ENCODE data around the gene KIF13A.
"Not testable (repeated sequence)": the region's sequence is repeated elsewhere in the genome, so short reads cannot be mapped to it uniquely, and the experiment has no call there.

The KIF13A gene

DNA sequence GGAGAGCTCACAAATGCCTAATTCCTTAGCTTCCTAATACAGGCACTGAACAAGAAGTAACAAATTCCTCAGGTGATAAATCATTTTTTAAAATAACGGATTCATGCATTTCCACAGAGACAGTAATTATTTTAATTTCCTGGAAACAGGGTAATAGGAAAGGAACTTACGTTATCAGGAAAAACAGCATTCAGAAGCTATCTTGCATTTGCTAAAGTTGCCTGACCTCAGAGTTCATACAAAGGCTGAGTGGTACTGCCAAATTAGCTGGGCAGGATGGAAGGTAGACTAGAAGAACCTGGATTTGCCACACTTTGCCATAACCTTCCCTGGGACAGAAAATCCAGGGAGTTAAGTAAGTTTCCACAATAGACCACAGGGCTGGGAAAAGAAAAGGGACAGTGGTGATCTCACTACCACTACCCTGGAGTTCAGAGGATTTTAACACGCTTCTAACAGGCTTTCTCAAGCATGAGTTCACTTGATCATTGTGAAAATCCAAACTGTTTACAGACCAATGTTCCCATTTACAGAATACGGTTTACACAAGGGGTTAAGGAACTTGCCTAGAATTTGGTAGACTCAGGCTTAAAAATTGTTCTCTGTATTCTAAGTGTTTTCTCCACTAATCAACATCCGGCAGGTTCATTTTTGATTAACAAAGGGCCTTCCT, 57.0 kb downstream of the KIF13A start:
- Histone ChIP-seq H3K4me1 (ENCODE audit: insufficient read depth, low read length) (peaks cover 29% of the 10 kb centered on the region), H3K27me3 (ENCODE audit: insufficient read depth, low read length) (no peaks in the 10 kb centered on the region), H3K9me3 (ENCODE audit: low read length) (no peaks in the 10 kb centered on the region), H3K36me3 (ENCODE audit: insufficient read depth, low read length) (no peaks in the 10 kb centered on the region), H3K4me3 (ENCODE audit: low read length) (no peak overlapping the region), H2AFZ (ENCODE audit: low read depth, low read length) (no peak overlapping the region)

DNA sequence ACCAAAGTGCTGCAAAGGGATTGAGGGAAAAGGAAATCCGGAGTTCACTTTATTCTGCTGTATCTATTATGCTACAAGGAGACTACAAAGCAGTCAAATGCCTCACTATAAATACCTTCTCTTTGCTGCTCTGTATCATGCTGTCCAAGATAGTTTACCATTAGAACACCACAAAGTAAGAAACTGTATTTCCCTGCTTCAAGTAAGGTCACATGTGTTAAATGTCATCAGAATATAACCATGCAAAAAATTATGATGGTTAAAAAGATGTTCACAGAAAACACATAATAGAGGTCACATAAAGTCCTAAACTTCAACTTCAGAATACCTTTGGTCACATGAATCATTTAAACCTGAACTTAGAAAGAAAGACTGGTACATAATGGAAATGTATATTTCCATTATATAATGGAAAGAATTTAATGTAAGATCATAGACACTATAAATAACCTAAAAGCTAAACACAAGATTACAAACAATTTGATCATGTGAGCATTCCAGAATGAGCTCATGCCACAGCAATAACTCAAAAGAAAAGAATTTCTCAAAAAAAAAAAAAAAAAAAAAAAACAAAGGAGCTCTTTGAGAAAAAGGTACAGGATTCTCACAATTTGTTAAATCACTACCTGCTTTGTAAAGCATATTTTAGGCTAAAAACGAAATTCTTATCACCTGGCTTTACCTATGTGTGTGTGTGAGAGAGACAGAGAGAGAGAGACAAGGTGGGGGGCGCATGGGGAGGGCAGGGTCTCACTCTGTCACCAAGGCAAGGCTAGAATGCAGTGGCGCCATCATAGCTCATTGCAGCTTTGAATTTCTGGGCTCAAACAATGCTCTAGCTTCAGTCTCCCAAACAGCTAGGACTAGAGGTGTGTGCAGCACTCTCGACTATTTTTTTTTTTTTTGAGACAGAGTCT, 58.7 kb downstream of the KIF13A start:
- Histone ChIP-seq H3K36me3 (ENCODE audit: insufficient read depth, low read length) (no peaks in the 10 kb centered on the region), H3K9me3 (ENCODE audit: low read length) (no peaks in the 10 kb centered on the region), H3K27me3 (ENCODE audit: insufficient read depth, low read length) (no peaks in the 10 kb centered on the region), H2AFZ (ENCODE audit: low read depth, low read length) (no peak overlapping the region), H3K4me3 (ENCODE audit: low read length) (no peak overlapping the region), H3K4me1 (ENCODE audit: insufficient read depth, low read length) (peaks cover 24% of the 10 kb centered on the region)

DNA sequence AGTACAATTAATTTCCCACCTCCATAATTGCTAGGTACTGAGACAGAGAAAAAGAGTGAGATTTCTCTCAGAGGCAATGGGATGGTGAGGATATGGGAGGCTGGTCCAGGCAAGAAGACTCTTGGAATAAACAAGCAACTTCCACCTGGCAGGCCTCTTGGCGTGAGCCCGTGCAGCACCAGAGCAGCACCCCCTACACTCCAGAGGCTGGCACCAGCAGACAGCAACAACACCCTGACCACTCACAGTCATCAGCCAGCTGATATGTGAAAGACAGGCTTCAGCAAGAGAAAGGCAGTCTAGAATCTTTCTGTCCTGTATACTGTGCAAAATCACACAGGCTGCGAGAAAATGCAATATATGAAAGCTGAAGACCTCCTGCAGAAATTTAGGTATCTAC, 59.7 kb downstream of the KIF13A start:
- Histone ChIP-seq H3K9me3 (ENCODE audit: low read length) (no peaks in the 10 kb centered on the region), H3K27me3 (ENCODE audit: insufficient read depth, low read length) (no peaks in the 10 kb centered on the region), H3K4me1 (ENCODE audit: insufficient read depth, low read length) (peaks cover 16% of the 10 kb centered on the region), H3K4me3 (ENCODE audit: low read length) (no peak overlapping the region), H2AFZ (ENCODE audit: low read depth, low read length) (no peak overlapping the region), H3K36me3 (ENCODE audit: insufficient read depth, low read length) (no peaks in the 10 kb centered on the region)

DNA sequence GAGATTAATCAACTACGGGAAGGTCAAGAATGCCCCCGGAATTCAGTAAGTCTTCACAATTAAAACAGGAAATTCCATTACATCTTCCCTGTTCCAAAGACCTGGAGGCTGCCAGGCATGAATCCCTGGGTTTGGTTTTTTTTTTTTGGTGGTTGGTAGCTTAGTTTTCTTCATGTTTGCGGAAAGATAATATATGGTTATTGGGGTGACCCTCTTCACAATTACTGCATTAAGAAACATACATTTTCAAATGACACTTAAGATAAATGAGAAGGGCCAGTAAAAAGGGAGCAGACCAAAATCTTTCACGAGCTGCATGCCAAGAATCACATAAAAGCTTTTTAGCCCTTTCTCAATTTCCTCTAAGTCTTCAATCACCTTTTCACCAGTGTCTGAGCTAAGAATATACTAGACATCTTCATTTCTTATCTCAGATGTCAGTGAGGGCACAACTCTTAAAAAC, 64.0 kb downstream of the KIF13A start:
- Histone ChIP-seq H3K27me3 (ENCODE audit: insufficient read depth, low read length) (no peaks in the 10 kb centered on the region), H3K4me1 (ENCODE audit: insufficient read depth, low read length) (peaks cover 16% of the 10 kb centered on the region), H2AFZ (ENCODE audit: low read depth, low read length) (no peak overlapping the region), H3K9me3 (ENCODE audit: low read length) (no peaks in the 10 kb centered on the region), H3K4me3 (ENCODE audit: low read length) (no peak overlapping the region), H3K36me3 (ENCODE audit: insufficient read depth, low read length) (no peaks in the 10 kb centered on the region)

DNA sequence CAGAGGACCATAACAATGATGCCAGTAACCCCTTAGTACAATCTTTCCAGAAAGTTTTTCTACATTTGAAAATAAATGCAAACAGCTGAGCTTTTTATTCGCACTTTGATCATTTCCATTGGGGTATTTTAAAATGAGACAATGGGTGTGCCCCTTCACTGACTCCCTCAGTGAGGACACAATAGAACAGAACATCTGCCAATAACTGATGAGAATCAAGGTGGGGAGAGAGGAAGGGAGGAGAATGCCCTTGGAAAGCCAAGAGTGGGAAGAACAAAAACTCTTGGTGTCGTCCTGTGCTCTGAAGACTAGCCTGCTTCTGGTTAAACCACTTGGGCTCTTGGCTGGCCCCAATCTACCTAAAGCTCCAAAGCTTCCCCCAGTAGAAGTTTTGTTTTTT, 66.0 kb downstream of the KIF13A start:
- no peaks in the 10 kb centered on the region for H3K27me3 ChIP-seq (ENCODE audit: insufficient read depth, low read length)
- H3K4me1 ChIP-seq (ENCODE audit: insufficient read depth, low read length): peaks cover 16% of the 10 kb centered on the region
- no peak overlapping the region for H2AFZ ChIP-seq (ENCODE audit: low read depth, low read length)
- no peaks in the 10 kb centered on the region for H3K9me3 ChIP-seq (ENCODE audit: low read length)
- H3K36me3 ChIP-seq (ENCODE audit: insufficient read depth, low read length): no peaks in the 10 kb centered on the region
- H3K4me3 ChIP-seq (ENCODE audit: low read length): no peak overlapping the region

DNA sequence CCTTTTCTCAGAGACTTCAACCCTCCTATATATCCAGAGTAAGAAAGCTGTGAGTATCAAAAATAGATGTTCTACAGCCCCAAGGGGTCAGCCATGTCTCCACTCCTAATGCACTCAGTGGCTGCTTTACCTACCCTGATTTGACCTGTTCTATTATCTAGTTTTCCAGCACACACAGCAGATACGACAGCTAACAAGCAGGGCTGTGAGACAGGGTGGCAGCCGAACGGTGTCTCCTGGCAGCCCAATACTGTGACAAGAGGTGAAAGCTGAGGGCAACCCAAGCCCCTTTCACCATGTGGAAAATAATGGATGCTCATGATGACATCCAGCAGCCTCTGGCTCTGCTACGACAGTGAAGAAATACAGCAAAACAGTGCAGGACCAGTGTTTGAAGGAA, 67.9 kb downstream of the KIF13A start:
- Histone ChIP-seq H3K36me3 (ENCODE audit: insufficient read depth, low read length) (no peaks in the 10 kb centered on the region), H3K4me3 (ENCODE audit: low read length) (no peak overlapping the region)

DNA sequence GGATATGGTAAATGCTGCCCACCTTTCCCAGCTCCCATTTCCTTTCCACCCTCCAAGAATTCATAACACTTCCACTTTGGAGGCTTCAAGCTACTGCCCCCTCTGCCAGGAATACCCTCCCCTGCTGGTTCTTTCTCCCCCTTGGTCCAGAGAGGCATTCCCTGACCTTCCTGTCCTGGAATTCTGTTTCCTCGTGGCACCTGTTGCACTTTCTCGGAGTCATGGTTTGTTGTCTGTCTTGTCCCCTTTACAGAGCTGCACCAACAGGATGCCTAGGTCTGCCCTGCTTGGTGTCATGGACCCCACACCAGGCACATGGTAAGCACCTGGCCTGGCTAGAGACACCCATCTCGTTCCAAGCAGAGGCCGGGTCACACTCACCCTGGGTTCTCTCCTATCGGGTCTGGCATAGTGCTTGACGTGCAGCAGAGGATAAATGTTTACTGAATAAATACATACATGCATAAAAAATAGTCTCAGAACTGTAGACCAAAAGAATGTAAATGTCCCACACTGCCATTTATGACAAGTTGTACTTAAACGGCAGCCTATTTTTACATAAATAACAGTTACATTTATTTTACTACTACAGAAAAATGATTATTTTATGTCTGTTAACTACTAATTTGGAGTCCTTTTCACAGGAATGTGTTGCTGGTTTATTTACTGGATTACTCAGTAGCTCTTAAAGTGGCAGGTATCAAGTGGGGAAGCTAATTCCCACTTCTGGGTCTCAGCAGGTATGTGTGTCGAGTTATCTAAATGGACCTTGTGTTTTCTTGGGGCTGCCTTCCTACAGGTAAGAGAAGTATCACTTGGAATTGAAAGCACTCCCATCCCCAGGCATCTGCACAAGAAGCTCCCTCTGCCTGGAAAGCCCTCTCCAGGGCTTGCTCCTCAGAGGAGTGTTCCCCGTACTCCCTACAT, 69.3 kb downstream of the KIF13A start:
- H3K27me3 ChIP-seq (ENCODE audit: insufficient read depth, low read length): no peaks in the 10 kb centered on the region
- H3K4me1 ChIP-seq (ENCODE audit: insufficient read depth, low read length): peaks cover 16% of the 10 kb centered on the region
- H3K36me3 ChIP-seq (ENCODE audit: insufficient read depth, low read length): no peaks in the 10 kb centered on the region
- no peak overlapping the region for H2AFZ ChIP-seq (ENCODE audit: low read depth, low read length)
- no peak overlapping the region for H3K4me3 ChIP-seq (ENCODE audit: low read length)
- no peaks in the 10 kb centered on the region for H3K9me3 ChIP-seq (ENCODE audit: low read length)

More for the DNA sequence above, 67.9 kb downstream of the KIF13A start:
- H2AFZ ChIP-seq (ENCODE audit: low read depth, low read length): no peak overlapping the region
- no peaks in the 10 kb centered on the region for H3K9me3 ChIP-seq (ENCODE audit: low read length)
- peaks cover 16% of the 10 kb centered on the region for H3K4me1 ChIP-seq (ENCODE audit: insufficient read depth, low read length)
- H3K27me3 ChIP-seq (ENCODE audit: insufficient read depth, low read length): no peaks in the 10 kb centered on the region

DNA sequence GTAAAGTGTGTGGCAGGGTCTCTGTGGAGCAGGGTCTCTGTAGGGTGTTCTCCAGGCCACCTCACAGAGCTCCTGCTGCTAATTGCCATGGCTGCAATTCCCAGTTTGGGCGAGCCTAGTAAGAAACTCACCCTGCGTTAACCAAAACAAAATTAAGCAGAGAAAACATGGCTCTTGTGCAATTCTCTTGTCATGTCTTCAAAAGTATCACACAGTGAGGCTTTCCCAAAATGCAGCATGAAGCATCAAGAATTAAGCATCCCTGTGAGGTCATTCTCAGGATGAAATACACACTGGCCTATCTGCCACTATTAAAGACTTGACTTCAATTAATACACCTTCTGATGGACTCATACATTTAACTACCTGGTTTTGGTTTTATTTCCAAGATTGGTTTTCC, 72.8 kb downstream of the KIF13A start:
- no peaks in the 10 kb centered on the region for H3K36me3 ChIP-seq (ENCODE audit: insufficient read depth, low read length)
- no peaks in the 10 kb centered on the region for H3K9me3 ChIP-seq (ENCODE audit: low read length)
- H2AFZ ChIP-seq (ENCODE audit: low read depth, low read length): no peak overlapping the region
- peaks cover 3% of the 10 kb centered on the region for H3K4me1 ChIP-seq (ENCODE audit: insufficient read depth, low read length)
- H3K27me3 ChIP-seq (ENCODE audit: insufficient read depth, low read length): no peaks in the 10 kb centered on the region
- no peak overlapping the region for H3K4me3 ChIP-seq (ENCODE audit: low read length)

DNA sequence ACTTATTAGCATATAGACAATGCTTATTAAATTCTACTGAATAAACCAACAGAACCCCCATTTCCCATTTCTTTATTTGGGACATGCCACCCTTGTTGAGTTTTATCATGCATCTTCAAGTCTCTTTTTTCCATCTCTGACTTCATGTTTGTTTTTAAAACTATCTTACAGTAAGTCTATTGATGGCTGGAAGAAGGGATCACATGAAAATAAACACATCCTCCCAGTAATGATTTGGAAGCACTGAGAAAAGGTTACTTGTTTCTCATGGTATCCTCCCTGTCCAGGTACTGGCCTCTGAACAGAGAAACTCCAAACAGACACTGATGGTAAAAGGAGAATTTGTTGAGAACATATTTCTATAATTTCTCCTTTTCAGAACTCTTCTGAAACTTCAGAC, 74.9 kb downstream of the KIF13A start:
- no peak overlapping the region for H3K4me3 ChIP-seq (ENCODE audit: low read length)
- no peaks in the 10 kb centered on the region for H3K9me3 ChIP-seq (ENCODE audit: low read length)
- H3K27me3 ChIP-seq (ENCODE audit: insufficient read depth, low read length): no peaks in the 10 kb centered on the region
- no peaks in the 10 kb centered on the region for H3K36me3 ChIP-seq (ENCODE audit: insufficient read depth, low read length)
- no peaks in the 10 kb centered on the region for H3K4me1 ChIP-seq (ENCODE audit: insufficient read depth, low read length)
- no peak overlapping the region for H2AFZ ChIP-seq (ENCODE audit: low read depth, low read length)

DNA sequence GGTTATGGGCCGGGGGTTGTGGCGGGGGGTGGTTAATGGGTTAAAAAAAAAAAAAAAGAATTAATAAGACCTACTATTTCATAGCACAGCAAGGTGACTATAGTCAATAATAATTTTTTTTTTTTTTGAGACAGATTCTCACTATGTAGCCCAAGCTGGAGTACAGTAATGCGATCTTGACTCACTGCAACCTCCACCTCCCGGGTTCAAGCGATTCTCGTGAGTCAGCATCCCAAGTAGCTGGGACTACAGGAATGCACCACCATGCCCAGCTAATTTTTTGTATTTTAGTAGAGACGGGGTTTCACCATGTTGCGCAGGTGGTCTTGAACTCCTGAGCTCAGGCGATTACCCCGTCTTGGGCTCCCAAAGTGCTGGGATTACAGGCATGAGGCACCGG, 75.8 kb downstream of the KIF13A start:
- not testable (repeated sequence) for H3K4me3 ChIP-seq (ENCODE audit: low read length)

DNA sequence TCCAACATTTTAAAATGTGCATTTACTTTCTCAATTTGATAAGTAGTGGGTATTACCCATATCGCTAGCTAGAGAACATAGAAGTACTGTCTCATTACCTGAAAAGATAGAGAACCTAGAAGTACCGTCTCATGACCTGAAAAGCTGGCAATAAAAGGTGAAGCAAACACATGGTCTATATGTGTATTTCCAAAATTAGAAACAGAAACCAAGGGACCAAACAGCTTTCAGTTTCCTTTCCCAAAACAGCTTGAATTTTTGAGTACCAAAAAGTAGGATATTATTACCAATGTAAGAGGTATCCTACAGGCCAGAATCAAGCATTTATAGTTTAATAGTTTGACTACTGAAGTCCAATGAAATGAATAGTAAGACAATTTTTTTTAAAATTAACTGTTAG, 77.2 kb downstream of the KIF13A start:
- H3K9me3 ChIP-seq (ENCODE audit: low read length): no peaks in the 10 kb centered on the region
- no peak overlapping the region for H3K4me3 ChIP-seq (ENCODE audit: low read length)
- H3K4me1 ChIP-seq (ENCODE audit: insufficient read depth, low read length): no peaks in the 10 kb centered on the region
- H3K36me3 ChIP-seq (ENCODE audit: insufficient read depth, low read length): no peaks in the 10 kb centered on the region
- H2AFZ ChIP-seq (ENCODE audit: low read depth, low read length): no peak overlapping the region
- no peaks in the 10 kb centered on the region for H3K27me3 ChIP-seq (ENCODE audit: insufficient read depth, low read length)

More for the DNA sequence above, 75.8 kb downstream of the KIF13A start:
- not testable (repeated sequence) for H2AFZ ChIP-seq (ENCODE audit: low read depth, low read length); H3K9me3 ChIP-seq (ENCODE audit: low read length); H3K4me1 ChIP-seq (ENCODE audit: insufficient read depth, low read length); H3K27me3 ChIP-seq (ENCODE audit: insufficient read depth, low read length); H3K36me3 ChIP-seq (ENCODE audit: insufficient read depth, low read length)

DNA sequence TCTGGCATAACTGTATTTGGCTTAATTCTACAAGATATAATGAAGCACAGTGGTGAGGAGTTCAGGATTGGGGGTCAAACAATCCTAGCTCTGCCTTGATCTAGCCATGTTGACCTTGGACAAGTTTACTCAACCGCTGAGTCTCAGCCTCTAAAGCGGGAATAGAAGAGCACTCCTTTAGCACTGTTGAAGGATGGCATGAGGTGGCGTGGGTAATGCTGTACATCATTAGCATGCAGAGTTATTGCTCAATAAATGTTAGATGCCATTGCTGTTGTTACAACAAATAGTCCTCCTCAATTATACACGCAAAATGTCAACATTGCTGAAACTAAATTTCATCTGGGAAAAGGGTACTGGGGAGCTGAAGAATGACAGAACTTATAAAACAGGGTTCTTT, 78.6 kb downstream of the KIF13A start:
- Histone ChIP-seq H3K4me3 (ENCODE audit: low read length) (no peak overlapping the region), H3K4me1 (ENCODE audit: insufficient read depth, low read length) (no peaks in the 10 kb centered on the region), H3K36me3 (ENCODE audit: insufficient read depth, low read length) (no peaks in the 10 kb centered on the region), H3K27me3 (ENCODE audit: insufficient read depth, low read length) (no peaks in the 10 kb centered on the region), H2AFZ (ENCODE audit: low read depth, low read length) (no peak overlapping the region), H3K9me3 (ENCODE audit: low read length) (no peaks in the 10 kb centered on the region)
